Heart left ventricle (tissue), 13 donors: ENCODE data around the gene P4HA3.

Experiments used
- CTCF ChIP-seq, 12 donors: fragments of 200-600 bp; sonication (generic) in 4 of 12; IDR thresholded peaks; one replicate each; pipeline versions ENCODE4 v1.5.0 to v1.8.0; 2018 to 2022; ENCODE audit warnings: antibody characterized with exemption in 12 of 12, mild to moderate bottlenecking in 5 of 12
- POLR2A ChIP-seq, 2 donors: fragments of 450-650 bp; IDR thresholded peaks; one replicate each; pipeline ENCODE4 v1.6.1; 2017; ENCODE audit warnings: antibody characterized with exemption in 2 of 2, mild to moderate bottlenecking in 2 of 2, moderate library complexity in 2 of 2
- donor health status: ischemic (EF 13 %, LVEDD 7.1; RV severe dilation, severe dysfunction).
- donor health status: DM: no; HTN: yes; CAD: no.
- donor health status: DM: no; HTN: no; CAD: no.
- donor health status: ischemic (EF 25% LVEDD 6.9; RV normal size, moderate dysfunction).
- donor health status: ischemic (EF 25% LVEDD 5.7; RV mildly dilated, moderate dysfunction).
- donor health status: ischemic (EF 35%, LVEDD 5.7; RV mildly dilated, moderate dysfunction).
- donor health status: nonischemic (EF 11% LVEDD 7.7; RV severe dilation, severe dysfunction).
- donor health status: DM: yes; HTN: yes; CAD: no.
- donor health status: PGD.
- donor health status: ischemic (EF 29% LVEDD 5.4; RV normal size, mild dysfunction).
- donor health status: nonischemic (EF 23%, LVEDD 6.1; RV moderate dilation, normal function).

GRCh38 chr11:74319139-74319816 is 7.8 kb upstream of the P4HA3 start:
- no peak for TF ChIP-seq CTCF (IDR thresholded peaks at IDR 0.05)
- TF ChIP-seq POLR2A (IDR thresholded peaks at IDR 0.05) = no peak
